Measurements from ENCODE around the gene OSTF1. TPM values are rescaled to one million over a fixed set of nuclear protein-coding genes. Genes with fewer than 3 reads are reported as not detected.

OSTF1 gene
- total RNA-seq, 1 experiment from 2014 or later = 7.0 TPM

- intact Hi-C loops (cut with micrococcal nuclease; ENCODE audit: unreplicated experiment) = no loop called here
- Mint-ChIP-seq H3K36me3 (ENCODE audit: insufficient read depth, unreplicated experiment) (no peaks in the 10 kb centered on the region), H3K9me3 (ENCODE audit: unreplicated experiment) (no peaks in the 10 kb centered on the region), H3K27me3 (ENCODE audit: insufficient read depth, unreplicated experiment) (no peaks in the 10 kb centered on the region), H3K4me3 (ENCODE audit: unreplicated experiment) (peak overlapping the region; percentile 79), H3K4me1 (ENCODE audit: low read depth, unreplicated experiment) (no peaks in the 10 kb centered on the region), H3K27ac (ENCODE audit: unreplicated experiment) (no peak overlapping the region)
- no peaks in the 10 kb centered on the region for H3K4me1 ChIP-seq
- CTCF ChIA-PET = no interaction called here
- POLR2A ChIA-PET = no interaction called here
- TSS peak; percentile 51 for BruUV-seq (replicated peaks)
- no peak for DNase-seq
- TF ChIP-seq, protein P1, sequence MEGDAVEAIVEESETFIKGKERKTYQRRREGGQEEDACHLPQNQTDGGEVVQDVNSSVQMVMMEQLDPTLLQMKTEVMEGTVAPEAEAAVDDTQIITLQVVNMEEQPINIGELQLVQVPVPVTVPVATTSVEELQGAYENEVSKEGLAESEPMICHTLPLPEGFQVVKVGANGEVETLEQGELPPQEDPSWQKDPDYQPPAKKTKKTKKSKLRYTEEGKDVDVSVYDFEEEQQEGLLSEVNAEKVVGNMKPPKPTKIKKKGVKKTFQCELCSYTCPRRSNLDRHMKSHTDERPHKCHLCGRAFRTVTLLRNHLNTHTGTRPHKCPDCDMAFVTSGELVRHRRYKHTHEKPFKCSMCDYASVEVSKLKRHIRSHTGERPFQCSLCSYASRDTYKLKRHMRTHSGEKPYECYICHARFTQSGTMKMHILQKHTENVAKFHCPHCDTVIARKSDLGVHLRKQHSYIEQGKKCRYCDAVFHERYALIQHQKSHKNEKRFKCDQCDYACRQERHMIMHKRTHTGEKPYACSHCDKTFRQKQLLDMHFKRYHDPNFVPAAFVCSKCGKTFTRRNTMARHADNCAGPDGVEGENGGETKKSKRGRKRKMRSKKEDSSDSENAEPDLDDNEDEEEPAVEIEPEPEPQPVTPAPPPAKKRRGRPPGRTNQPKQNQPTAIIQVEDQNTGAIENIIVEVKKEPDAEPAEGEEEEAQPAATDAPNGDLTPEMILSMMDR (IDR thresholded peaks at IDR 0.05; ENCODE audit: insufficient read depth in 1 of 2, low read depth in 1 of 2, low read length in 1 of 2, severe bottlenecking in 1 of 2, unreplicated experiment in 1 of 2) = no peak
- peak overlapping the region; percentile 50 for H3K4me3 ChIP-seq (ENCODE audit: low read depth, low read length)
- H3K36me3 ChIP-seq (ENCODE audit: control insufficient read depth, insufficient read depth, low read length) = no peaks in the 10 kb centered on the region
- no peaks in the 10 kb centered on the region for H3K27me3 ChIP-seq (replicated peaks; ENCODE audit: control insufficient read depth, insufficient read depth, low read length)
- no peaks in the 10 kb centered on the region for H3K9me3 ChIP-seq
These were observed 1.1 kb downstream of the OSTF1 start for GRCh38 chr9:75089373-75089766.

GRCh38 chr9:75090579-75090978, 2.3 kb downstream of the OSTF1 start:
- H3K4me1 ChIP-seq = no peaks in the 10 kb centered on the region
- POLR2A ChIA-PET = no interaction called here
- CTCF ChIA-PET = no interaction called here
- H3K27me3 ChIP-seq (replicated peaks; ENCODE audit: control insufficient read depth, insufficient read depth, low read length) = no peaks in the 10 kb centered on the region
- Mint-ChIP-seq H3K27me3 (ENCODE audit: insufficient read depth, unreplicated experiment) (no peaks in the 10 kb centered on the region), H3K4me1 (ENCODE audit: low read depth, unreplicated experiment) (no peaks in the 10 kb centered on the region), H3K27ac (ENCODE audit: unreplicated experiment) (no peak overlapping the region), H3K4me3 (ENCODE audit: unreplicated experiment) (no peak overlapping the region), H3K9me3 (ENCODE audit: unreplicated experiment) (no peaks in the 10 kb centered on the region), H3K36me3 (ENCODE audit: insufficient read depth, unreplicated experiment) (no peaks in the 10 kb centered on the region)
- BruUV-seq (replicated peaks) = no TSS peak
- TF ChIP-seq, protein P1 (IDR thresholded peaks at IDR 0.05; ENCODE audit: insufficient read depth in 1 of 2, low read depth in 1 of 2, low read length in 1 of 2, severe bottlenecking in 1 of 2, unreplicated experiment in 1 of 2) = no peak
- no peak overlapping the region for H3K4me3 ChIP-seq (ENCODE audit: low read depth, low read length)
- H3K36me3 ChIP-seq (ENCODE audit: control insufficient read depth, insufficient read depth, low read length) = no peaks in the 10 kb centered on the region
- intact Hi-C loops (cut with micrococcal nuclease; ENCODE audit: unreplicated experiment) = no loop called here
- no peaks in the 10 kb centered on the region for H3K9me3 ChIP-seq
- DNase-seq = no peak

DNA sequence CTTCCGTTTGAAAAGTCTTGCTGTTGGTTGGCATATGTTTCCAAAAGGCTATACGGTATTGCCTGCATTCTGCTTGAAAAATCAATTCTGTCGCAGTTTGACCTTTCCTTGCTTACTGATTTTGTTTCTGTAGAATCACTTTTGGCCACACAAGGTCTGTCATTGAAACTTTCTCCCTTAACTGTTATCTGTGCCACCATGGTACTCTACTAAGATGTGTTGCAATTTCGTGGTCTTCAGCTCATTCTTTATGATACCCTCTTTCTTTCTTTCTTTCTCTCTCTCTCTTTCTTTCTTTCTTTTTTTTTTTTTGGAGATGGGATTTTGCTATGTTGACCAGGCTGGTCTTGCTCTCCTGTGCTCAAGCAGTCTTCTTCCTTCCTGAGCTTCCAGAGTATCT, 4.5 kb downstream of the OSTF1 start:
- no TSS peak for BruUV-seq (replicated peaks)
- Mint-ChIP-seq H3K27ac (ENCODE audit: unreplicated experiment) (no peak overlapping the region), H3K4me1 (ENCODE audit: low read depth, unreplicated experiment) (no peaks in the 10 kb centered on the region), H3K9me3 (ENCODE audit: unreplicated experiment) (no peaks in the 10 kb centered on the region), H3K36me3 (ENCODE audit: insufficient read depth, unreplicated experiment) (no peaks in the 10 kb centered on the region), H3K4me3 (ENCODE audit: unreplicated experiment) (no peak overlapping the region), H3K27me3 (ENCODE audit: insufficient read depth, unreplicated experiment) (no peaks in the 10 kb centered on the region)
- Histone ChIP-seq H3K4me3 (ENCODE audit: low read depth, low read length) (no peak overlapping the region), H3K36me3 (ENCODE audit: control insufficient read depth, insufficient read depth, low read length) (no peaks in the 10 kb centered on the region), H3K4me1 (no peaks in the 10 kb centered on the region), H3K27me3 (replicated peaks; ENCODE audit: control insufficient read depth, insufficient read depth, low read length) (no peaks in the 10 kb centered on the region), H3K9me3 (no peaks in the 10 kb centered on the region)
- no peak for DNase-seq
- ChIA-PET POLR2A (no interaction called here), CTCF (no interaction called here)
- intact Hi-C loops (cut with micrococcal nuclease; ENCODE audit: unreplicated experiment) = no loop called here
- TF ChIP-seq, protein P1 (IDR thresholded peaks at IDR 0.05; ENCODE audit: insufficient read depth in 1 of 2, low read depth in 1 of 2, low read length in 1 of 2, severe bottlenecking in 1 of 2, unreplicated experiment in 1 of 2) = no peak
